GM10266 (cell line): ENCODE measurements around the gene CNMD.

Experiments used
- DNase-seq: peaks from one replicate; pipeline ENCODE4 v3.0.0; 2012; ENCODE audit errors: extremely low spot score
- CTCF ChIP-seq: IDR thresholded peaks from 2 replicates; pipeline ENCODE4 v1.5.1; 2012; ENCODE audit warnings: mild to moderate bottlenecking, low read depth; ENCODE audit not compliant: control insufficient read depth, insufficient read depth; ENCODE audit errors: missing control alignments

CNMD gene

GRCh38 chr13:52744842-52745375, 5.3 kb upstream of the CNMD start:
- no peak for TF ChIP-seq CTCF
- no peak for DNase-seq

- no peak for DNase-seq
- TF ChIP-seq CTCF = no peak
Observed at GRCh38 chr13:52743988-52744387, 4.4 kb upstream of the CNMD start.

- DNase-seq = no peak
- no peak for TF ChIP-seq CTCF
Observed at GRCh38 chr13:52743569-52743968, 3.9 kb upstream of the CNMD start.

- peak; percentile 79 for DNase-seq
- peak; percentile 73 for TF ChIP-seq CTCF
Observed at GRCh38 chr13:52738719-52739467, 727 bp downstream of the CNMD start.

GRCh38 chr13:52737965-52738364, 1.7 kb downstream of the CNMD start:
- no peak for DNase-seq
- no peak for TF ChIP-seq CTCF

GRCh38 chr13:52737451-52737850, 2.2 kb downstream of the CNMD start:
- TF ChIP-seq CTCF = no peak
- no peak for DNase-seq

GRCh38 chr13:52736891-52737290, 2.7 kb downstream of the CNMD start:
- DNase-seq = no peak
- TF ChIP-seq CTCF = no peak
